H9 (cell line): ENCODE data around the gene TIPARP. TPM values are rescaled to one million over a fixed set of nuclear protein-coding genes. Genes with fewer than 3 reads are reported as not detected.

Experiments
- DNase-seq: peaks from one replicate; pipeline ENCODE4 v3.0.0-alpha.2; 2017
- H2AFZ ChIP-seq: one replicate; pipeline ENCODE4 v1.6.1; 2013; ENCODE audit warnings: mild to moderate bottlenecking, low read length, control low read depth, moderate library complexity
- H2AK5ac ChIP-seq: 2 replicates; pipeline ENCODE4 v1.6.1; 2013; ENCODE audit warnings: low read length, control low read depth, mixed read lengths; ENCODE audit not compliant: insufficient read length
- H2BK120ac ChIP-seq: one replicate; pipeline ENCODE4 v1.6.1; 2013; ENCODE audit warnings: low read depth, mild to moderate bottlenecking, low read length, control low read depth, inconsistent platforms; ENCODE audit not compliant: poor library complexity, severe bottlenecking
- H2BK12ac ChIP-seq: 2 replicates; pipeline ENCODE4 v1.6.1; 2013; ENCODE audit warnings: low read length, control low read depth, mixed read lengths, low read depth; ENCODE audit not compliant: insufficient read length
- H2BK15ac ChIP-seq: 2 replicates; pipeline ENCODE4 v1.6.1; 2013; ENCODE audit warnings: low read depth, low read length, control low read depth
- H2BK20ac ChIP-seq: one replicate; pipeline ENCODE4 v1.6.1; 2013; ENCODE audit warnings: low read depth, mild to moderate bottlenecking, low read length, control low read depth, inconsistent platforms; ENCODE audit not compliant: poor library complexity, severe bottlenecking
- H2BK5ac ChIP-seq: 2 replicates; pipeline ENCODE4 v1.6.1; 2013; ENCODE audit warnings: low read length, control low read depth, mixed read lengths; ENCODE audit not compliant: insufficient read length
- H3K14ac ChIP-seq: 2 replicates; pipeline ENCODE4 v1.6.1; 2013; ENCODE audit warnings: low read length, control low read depth; ENCODE audit not compliant: insufficient read depth
- H3K18ac ChIP-seq: 2 replicates; pipeline ENCODE4 v1.6.1; 2013; ENCODE audit warnings: low read depth, mild to moderate bottlenecking, mixed read lengths, low read length, control low read depth; ENCODE audit not compliant: insufficient read length
- H3K23ac ChIP-seq: 2 replicates; pipeline ENCODE4 v1.6.1; 2013; ENCODE audit warnings: low read length, control low read depth, mixed read lengths, low read depth; ENCODE audit not compliant: insufficient read length
- H3K23me2 ChIP-seq: 2 replicates; pipeline ENCODE4 v1.6.1; 2013; ENCODE audit warnings: low read depth, mild to moderate bottlenecking, mixed read lengths, low read length, control low read depth; ENCODE audit not compliant: insufficient read length, poor library complexity, severe bottlenecking
- H3K27ac ChIP-seq: 2 replicates; pipeline ENCODE4 v1.5.1; 2013; ENCODE audit warnings: low read length, control low read depth, mixed read lengths, low read depth; ENCODE audit not compliant: insufficient read length
- H3K27me3 ChIP-seq: 2 replicates; pipeline ENCODE4 v1.6.1; 2013; ENCODE audit warnings: low read length, control low read depth, inconsistent platforms; ENCODE audit not compliant: insufficient read depth
- H3K4ac ChIP-seq: 2 replicates; pipeline ENCODE4 v1.6.1; 2013; ENCODE audit warnings: low read depth, mild to moderate bottlenecking, control low read depth, inconsistent platforms, low read length, moderate library complexity
- H3K4me1 ChIP-seq: 2 replicates; pipeline ENCODE4 v1.6.1; 2013; ENCODE audit warnings: low read length, control low read depth, inconsistent platforms; ENCODE audit not compliant: insufficient read depth
- H3K4me2 ChIP-seq: 2 replicates; pipeline ENCODE4 v1.6.1; 2013; ENCODE audit warnings: low read length, control low read depth, mixed read lengths; ENCODE audit not compliant: insufficient read length, insufficient read depth
- H3K56ac ChIP-seq: 2 replicates; pipeline ENCODE4 v1.6.1; 2013; ENCODE audit warnings: low read depth, mild to moderate bottlenecking, mixed read lengths, low read length, control low read depth; ENCODE audit not compliant: insufficient read length
- H3K79me1 ChIP-seq: 2 replicates; pipeline ENCODE4 v1.6.1; 2013; ENCODE audit warnings: low read depth, mild to moderate bottlenecking, moderate library complexity, low read length, control low read depth, inconsistent platforms; ENCODE audit not compliant: insufficient read depth, poor library complexity, severe bottlenecking
- H3K79me2 ChIP-seq: 2 replicates; pipeline ENCODE4 v1.6.1; 2013; ENCODE audit warnings: low read length, control low read depth, inconsistent platforms; ENCODE audit not compliant: insufficient read depth
- H3K9ac ChIP-seq: 2 replicates; pipeline ENCODE4 v1.6.1; 2013; ENCODE audit warnings: low read length, control low read depth, mixed read lengths; ENCODE audit not compliant: insufficient read length; ENCODE audit errors: extremely low read depth
- H3K9me3 ChIP-seq: one replicate; pipeline ENCODE4 v1.6.1; 2013; ENCODE audit warnings: low read depth, low read length, inconsistent platforms; ENCODE audit not compliant: control insufficient read depth
- H3T11ph ChIP-seq: one replicate; pipeline ENCODE4 v1.6.1; 2013; ENCODE audit warnings: mild to moderate bottlenecking, low read length, control low read depth, inconsistent platforms
- H4K20me1 ChIP-seq: one replicate; pipeline ENCODE4 v1.6.1; 2013; ENCODE audit not compliant: control insufficient read depth, insufficient read length, insufficient read depth
- H4K5ac ChIP-seq: 2 replicates; pipeline ENCODE4 v1.6.1; 2013; ENCODE audit warnings: low read depth, mild to moderate bottlenecking, mixed read lengths, low read length, control low read depth; ENCODE audit not compliant: insufficient read length
- H4K8ac ChIP-seq: replicated peaks from 2 replicates; pipeline ENCODE4 v1.6.1; 2013; ENCODE audit warnings: low read length, control low read depth, mixed read lengths, low read depth; ENCODE audit not compliant: insufficient read length
- H4K91ac ChIP-seq: 2 replicates; pipeline ENCODE4 v1.6.1; 2013; ENCODE audit warnings: low read depth, mild to moderate bottlenecking, moderate library complexity, mixed read lengths, low read length, control low read depth; ENCODE audit not compliant: insufficient read length
- H3K27ac Mint-ChIP-seq, 3 experiments: 2 replicates in 2 of 3; 3 replicates in 1 of 3; pipeline ENCODE4 v1.8.0; 2020 to 2021; ENCODE audit warnings: mixed read lengths in 3 of 3, mild to moderate bottlenecking in 1 of 3, moderate library complexity in 1 of 3
- H3K27me3 Mint-ChIP-seq: 2 replicates; pipeline ENCODE4 v1.8.0; 2021; ENCODE audit warnings: low read depth, mild to moderate bottlenecking, moderate library complexity, mixed read lengths
- H3K36me3 Mint-ChIP-seq, 3 experiments: 2 replicates in 2 of 3; 3 replicates in 1 of 3; pipeline ENCODE4 v1.8.0; 2020 to 2021; ENCODE audit warnings: low read depth in 3 of 3, mixed read lengths in 3 of 3; ENCODE audit not compliant: insufficient read depth in 1 of 3
- H3K4me1 Mint-ChIP-seq, 2 experiments: 2 replicates each; pipeline ENCODE4 v1.8.0; 2020; ENCODE audit warnings: mixed read lengths in 2 of 2
- H3K4me3 Mint-ChIP-seq, 2 experiments: 2 replicates in 1 of 2; 3 replicates in 1 of 2; pipeline ENCODE4 v1.8.0; 2020 to 2021; ENCODE audit warnings: mild to moderate bottlenecking in 2 of 2, mixed read lengths in 2 of 2, moderate library complexity in 1 of 2
- H3K9me3 Mint-ChIP-seq, 2 experiments: 2 replicates in 1 of 2; 3 replicates in 1 of 2; pipeline ENCODE4 v1.8.0; 2020; ENCODE audit warnings: mild to moderate bottlenecking in 2 of 2, mixed read lengths in 2 of 2, moderate library complexity in 1 of 2
- CTCF ChIP-seq: fragments of 200-600 bp; sonication (generic); conservative IDR thresholded peaks from 3 replicates; pipeline ENCODE4 v1.8.0; 2021; ENCODE audit warnings: antibody characterized with exemption, mild to moderate bottlenecking
- WGBS: extraction: QIAGEN DNeasy Blood & Tissue Kit; methylation state at CpG from one replicate; pipeline ENCODE4 v1.1.7; 2013; ENCODE audit warnings: missing lambda C conversion rate, low lambda C conversion rate, mixed read lengths; ENCODE audit not compliant: insufficient read length; ENCODE audit errors: extremely low coverage; 5-methylcytosine and 5-hydroxymethylcytosine counted together
- total RNA-seq: library from RNA; stranded (reverse); gene quantifications from 2 replicates; pipeline ENCODE4 v1.2.1, GENCODE V29; 2021

The TIPARP gene
- total RNA-seq, 1 experiment from 2014 or later: 5.9 TPM

GRCh38 chr3:156707588-156707987, 33.2 kb downstream of the TIPARP start:
- H2AK5ac ChIP-seq: no peak overlapping the region
- no peak overlapping the region for H2BK20ac ChIP-seq
- no peak overlapping the region for H3K14ac ChIP-seq
- H3K4me1 ChIP-seq: no peaks in the 10 kb centered on the region
- no peaks in the 10 kb centered on the region for H3K23me2 ChIP-seq
- H3K27ac ChIP-seq: no peak overlapping the region
- H2BK5ac ChIP-seq: no peak overlapping the region
- H3K27ac Mint-ChIP-seq: no peak overlapping the region
- no peak overlapping the region for H3K4ac ChIP-seq
- no peaks in the 10 kb centered on the region for H3K9me3 Mint-ChIP-seq
- H3K56ac ChIP-seq: no peak overlapping the region
- no peak overlapping the region for H3T11ph ChIP-seq
- H4K20me1 ChIP-seq: no peaks in the 10 kb centered on the region
- H2BK15ac ChIP-seq: no peak overlapping the region
- H4K91ac ChIP-seq: no peak overlapping the region
- no peak for TF ChIP-seq CTCF
- H4K8ac ChIP-seq: no peak overlapping the region
- no CpG with 5 or more reads among the region's 7 CpGs for WGBS
- no peaks in the 10 kb centered on the region for H3K4me1 Mint-ChIP-seq
- no peak overlapping the region for H2BK12ac ChIP-seq
- no peak overlapping the region for H3K4me2 ChIP-seq
- no peaks in the 10 kb centered on the region for H3K9me3 ChIP-seq
- peaks cover 9 to 32% (median 32%) of the 10 kb centered on the region in 3 experiments; a peak in 6 of 7 replicates for H3K36me3 Mint-ChIP-seq
- no peaks in the 10 kb centered on the region for H3K27me3 ChIP-seq
- no peak overlapping the region for H3K18ac ChIP-seq
- H3K79me2 ChIP-seq: no peaks in the 10 kb centered on the region
- H2BK120ac ChIP-seq: no peak overlapping the region
- no peak overlapping the region for H3K4me3 Mint-ChIP-seq
- no peak overlapping the region for H3K9ac ChIP-seq
- H3K79me1 ChIP-seq: no peaks in the 10 kb centered on the region
- DNase-seq: no peak
- no peaks in the 10 kb centered on the region for H3K27me3 Mint-ChIP-seq
- no peak overlapping the region for H2AFZ ChIP-seq
- no peak overlapping the region for H3K23ac ChIP-seq
- no peak overlapping the region for H4K5ac ChIP-seq
